ENCODE data around the gene MICALL1. TPM values are rescaled to one million over a fixed set of nuclear protein-coding genes. Genes with fewer than 3 reads are reported as not detected.

MICALL1 gene
- total RNA-seq, 1 experiment from 2014 or later: 47.2 TPM

DNA sequence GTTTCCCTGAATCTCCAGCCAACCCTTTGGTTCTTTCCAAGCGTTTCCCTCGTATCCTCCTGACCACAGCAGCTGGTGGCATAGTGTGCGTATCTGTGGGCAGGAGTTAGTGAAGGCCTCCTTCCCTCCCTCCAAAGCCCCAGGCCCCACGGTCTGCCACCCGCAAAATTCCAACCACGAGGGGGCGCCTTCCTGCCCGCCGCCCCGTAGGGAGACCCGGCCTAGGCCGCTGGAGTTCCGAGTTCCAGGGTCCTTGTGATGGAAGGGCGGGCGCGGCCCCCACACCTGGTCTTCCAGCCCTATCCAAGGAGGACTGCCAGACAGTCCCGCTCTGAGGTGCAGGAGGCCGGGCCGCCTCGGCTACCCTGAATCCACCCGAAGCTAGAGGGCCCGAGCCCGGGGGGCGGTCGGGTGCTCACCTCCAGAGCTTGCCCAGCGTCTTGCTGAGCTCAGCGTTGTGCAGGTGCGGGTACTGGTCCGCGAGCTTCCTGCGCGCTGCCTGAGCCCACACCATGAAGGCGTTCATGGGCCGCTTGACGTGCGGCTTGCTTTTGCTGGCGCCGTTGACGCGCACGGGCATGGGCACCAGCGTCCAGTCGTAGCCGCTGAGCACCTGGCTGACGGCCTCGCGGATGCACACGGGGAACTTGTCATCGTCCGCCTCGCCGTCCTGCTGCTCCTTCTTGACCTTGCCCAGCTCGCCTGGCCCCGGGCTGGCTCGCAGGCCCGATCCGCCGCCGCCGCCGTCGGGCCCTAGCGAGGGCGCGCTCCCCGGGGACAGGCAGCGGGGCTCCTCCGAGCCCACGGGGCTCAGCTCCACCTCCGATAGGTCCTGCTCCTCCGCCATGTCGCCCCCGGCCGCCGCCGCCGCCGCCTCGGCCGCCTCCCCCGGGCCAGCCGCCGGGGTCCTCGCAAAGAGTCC is 77.1 kb downstream of the MICALL1 start:
- DNase-seq (ENCODE audit: low spot score) (peak; percentile 82), ATAC-seq (peak; percentile 59)
- Mint-ChIP-seq H3K36me3 (no peaks in the 10 kb centered on the region), H3K27me3 (ENCODE audit: low read depth) (peaks cover 19% of the 10 kb centered on the region), H3K4me3 (peak overlapping the region; percentile 69), H3K27ac (no peak overlapping the region), H3K4me1 (peaks cover 22% of the 10 kb centered on the region), H3K9me3 (no peaks in the 10 kb centered on the region)
- CTCF ChIA-PET: interaction anchor here (0.6 to 3.3 kb wide), 25 partner anchors 9 to 391 kb away, joined by 3 to 42 read pairs (median 4); partner anchors contain the start of gene PICK1
- POLR2A ChIA-PET: interaction anchor here (0.6 kb wide), 2 partner anchors 121 to 157 kb away, joined by 3 read pairs; no protein-coding TSS in a partner anchor
- TF ChIP-seq, protein P1, sequence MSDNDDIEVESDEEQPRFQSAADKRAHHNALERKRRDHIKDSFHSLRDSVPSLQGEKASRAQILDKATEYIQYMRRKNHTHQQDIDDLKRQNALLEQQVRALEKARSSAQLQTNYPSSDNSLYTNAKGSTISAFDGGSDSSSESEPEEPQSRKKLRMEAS (CRISPR knock-in tag; IDR thresholded peaks at IDR 0.05): peak; percentile 62
- peak; percentile 69; the same call in 1 of the 2 replicates for TF ChIP-seq HMGXB4 (CRISPR knock-in tag; IDR thresholded peaks at IDR 0.05)
- TF ChIP-seq TEAD4 (CRISPR knock-in tag; IDR thresholded peaks at IDR 0.05): peak; percentile 97
- TF ChIP-seq CTCF (IDR thresholded peaks at IDR 0.05): peak; percentile 87
- TF ChIP-seq, protein P2, sequence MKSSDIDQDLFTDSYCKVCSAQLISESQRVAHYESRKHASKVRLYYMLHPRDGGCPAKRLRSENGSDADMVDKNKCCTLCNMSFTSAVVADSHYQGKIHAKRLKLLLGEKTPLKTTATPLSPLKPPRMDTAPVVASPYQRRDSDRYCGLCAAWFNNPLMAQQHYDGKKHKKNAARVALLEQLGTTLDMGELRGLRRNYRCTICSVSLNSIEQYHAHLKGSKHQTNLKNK (CRISPR knock-in tag; IDR thresholded peaks at IDR 0.05): no peak
- 0 out of 2 replicates have a peak, but pooled peaks have one; percentile 15 for TF ChIP-seq ZBTB21 (CRISPR knock-in tag; IDR thresholded peaks at IDR 0.05; ENCODE audit: borderline replicate concordance)
- TF ChIP-seq ZNF423 (CRISPR knock-in tag; IDR thresholded peaks at IDR 0.05): peak; percentile 53; the same call in 1 of the 2 replicates
- no peak for TF ChIP-seq MXD4 (CRISPR knock-in tag; IDR thresholded peaks at IDR 0.05; ENCODE audit: borderline replicate concordance)
- no peak for TF ChIP-seq NR1H2 (CRISPR knock-in tag; IDR thresholded peaks at IDR 0.05)
- TF ChIP-seq TP53 (CRISPR knock-in tag; IDR thresholded peaks at IDR 0.05): no peak
- 0 out of 2 replicates have a peak, but pooled peaks have one; percentile 9 for TF ChIP-seq SP1 (CRISPR knock-in tag; conservative IDR thresholded peaks at IDR 0.05)
- 0 out of 2 replicates have a peak, but pooled peaks have one; percentile 40 for TF ChIP-seq ZNF121 (CRISPR knock-in tag; IDR thresholded peaks at IDR 0.05)
- peak; percentile 99; the same call in 1 of the 2 replicates for TF ChIP-seq TEAD1 (CRISPR knock-in tag; IDR thresholded peaks at IDR 0.05)

GRCh38 chr22:37983860-37984791 is 78.0 kb downstream of the MICALL1 start, which contains the start of gene SOX10:
TSS of gene SOX10 (minus strand) at chr22:37984555. CDS start at chr22:37983784, 771 bp downstream.
- H3K27me3 Mint-ChIP-seq (ENCODE audit: low read depth): peaks cover 19% of the 10 kb centered on the region

More at GRCh38 chr22:37983860-37984791, 78.0 kb downstream of the MICALL1 start, which contains the start of gene SOX10:
- ATAC-seq (peak; percentile 57), DNase-seq (ENCODE audit: low spot score) (peak; percentile 51)
- ChIA-PET POLR2A (interaction anchor here (0.6 kb wide), 1 partner anchor 9 kb away, joined by 3 read pairs; no protein-coding TSS in a partner anchor), CTCF (interaction anchor here (0.7 to 3.3 kb wide), 21 partner anchors 10 to 392 kb away, joined by 3 to 42 read pairs (median 4); partner anchors contain the start of gene PICK1)
- H3K4me1 Mint-ChIP-seq: peaks cover 22% of the 10 kb centered on the region
- H3K36me3 Mint-ChIP-seq: no peaks in the 10 kb centered on the region
- TF ChIP-seq ZNF263 (CRISPR knock-in tag; IDR thresholded peaks at IDR 0.05; ENCODE audit: low read depth) (peak; percentile 82), JAZF1 (CRISPR knock-in tag; IDR thresholded peaks at IDR 0.05) (no peak)
- peak within 1 kb of the TSS; percentile 73 for H3K4me3 Mint-ChIP-seq
- no peaks in the 10 kb centered on the region for H3K9me3 Mint-ChIP-seq
- no peak within 1 kb of the TSS for H3K27ac Mint-ChIP-seq

All from WTC11 (cell line).